B cell (primary cell): Measurements from ENCODE around the gene TENM4. TPM values are rescaled to one million over a fixed set of nuclear protein-coding genes. Genes with fewer than 3 reads are reported as not detected.

ENCODE experiments used
- ATAC-seq: fragments of 200-7000 bp; cut with Tn5 transposase; one replicate; pipeline ENCODE4 v1.10.0; 2021; ENCODE audit warnings: low read depth, mild to moderate bottlenecking, moderate number of reproducible peaks, moderate library complexity
- CTCF ChIA-PET: fragments of 350-600 bp; sonication (Branson Sonifier 250); formaldehyde crosslinking; loops from one replicate; lab custom pipeline; 2021; ENCODE audit warnings: antibody characterized with exemption, inconsistent platforms; lab: Charles Lee
- POLR2A ChIA-PET: fragments of 350-600 bp; sonication (Branson Sonifier 250); formaldehyde crosslinking; loops from one replicate; lab custom pipeline; 2021; ENCODE audit warnings: antibody characterized with exemption; lab: Charles Lee
- DNase-seq: peaks from one replicate; pipeline ENCODE4 v3.0.0; 2013
- H2AFZ ChIP-seq: 2 replicates; pipeline ENCODE4 v1.6.1; 2012; ENCODE audit warnings: mild to moderate bottlenecking, low read depth, low read length; ENCODE audit not compliant: insufficient read depth, poor library complexity, severe bottlenecking
- H3K27ac ChIP-seq, 2 donors: 1 replicate in 1 of 2; 2 replicates in 1 of 2; pipeline ENCODE4 v1.5.1; 2012 to 2013; ENCODE audit warnings: low read length in 2 of 2, mild to moderate bottlenecking in 2 of 2, moderate library complexity in 1 of 2
- H3K27me3 ChIP-seq, 4 experiments: fragments of 200-600 bp in 1 of 4; sonication (generic) in 1 of 4; replicated peaks in 1 of 4; 1 replicate in 2 of 4; 2 replicates in 2 of 4; pipeline versions ENCODE4 v1.6.1 to v1.7.0; 2013 to 2016; ENCODE audit warnings: low read length in 3 of 4, mild to moderate bottlenecking in 2 of 4, mixed read lengths in 1 of 4, moderate library complexity in 1 of 4; ENCODE audit not compliant: insufficient read depth in 4 of 4, control insufficient read depth in 3 of 4; ENCODE audit errors: control extremely low read depth in 1 of 4
- H3K36me3 ChIP-seq, 2 experiments: replicated peaks in 1 of 2; 1 replicate in 1 of 2; 2 replicates in 1 of 2; pipeline versions ENCODE4 v1.6.1 to v1.7.1; 2013; ENCODE audit warnings: low read length in 1 of 2; ENCODE audit not compliant: insufficient read depth in 2 of 2, control insufficient read depth in 1 of 2; ENCODE audit errors: control extremely low read depth in 1 of 2, extremely low read depth in 1 of 2
- H3K4me1 ChIP-seq, 2 donors: fragments of 200-600 bp in 1 of 2; sonication (generic) in 1 of 2; 1 replicate in 1 of 2; 2 replicates in 1 of 2; pipeline versions ENCODE4 v1.5.1 to v1.6.1; 2013 to 2017; ENCODE audit warnings: low read length in 2 of 2; ENCODE audit not compliant: control insufficient read depth in 2 of 2, insufficient read depth in 2 of 2
- H3K4me2 ChIP-seq: replicated peaks from 2 replicates; pipeline ENCODE3; 2012; ENCODE audit warnings: mild to moderate bottlenecking, low read depth, low read length; ENCODE audit not compliant: poor library complexity, severe bottlenecking
- H3K4me3 ChIP-seq, 5 experiments: fragments of 200-600 bp in 1 of 5; sonication (generic) in 1 of 5; 1 replicate in 3 of 5; 2 replicates in 2 of 5; pipeline versions ENCODE4 v1.5.1 to v1.7.0; 2011 to 2016; ENCODE audit warnings: low read length in 4 of 5, mild to moderate bottlenecking in 4 of 5, low read depth in 2 of 5, control low read depth in 1 of 5, moderate library complexity in 1 of 5; ENCODE audit not compliant: insufficient read depth in 1 of 5; ENCODE audit errors: control extremely low read depth in 1 of 5, extremely low read depth in 1 of 5
- H3K79me2 ChIP-seq: fragments of 200-600 bp; sonication (generic); one replicate; pipeline ENCODE4 v1.6.0; 2016; ENCODE audit warnings: low read length; ENCODE audit not compliant: control insufficient read depth, insufficient read depth
- H3K9ac ChIP-seq: fragments of 200-600 bp; sonication (generic); 2 replicates; pipeline ENCODE4 v1.6.1; 2017; ENCODE audit warnings: mild to moderate bottlenecking, low read length, moderate library complexity
- H3K9me3 ChIP-seq, 3 donors: one replicate each; pipeline versions ENCODE4 v1.6.1 to v1.7.1; 2013; ENCODE audit warnings: low read length in 2 of 3; ENCODE audit not compliant: control insufficient read depth in 2 of 3, insufficient read depth in 1 of 3; ENCODE audit errors: control extremely low read depth in 1 of 3
- H4K20me1 ChIP-seq: 2 replicates; pipeline ENCODE4 v1.6.0; 2012; ENCODE audit warnings: mild to moderate bottlenecking, low read length; ENCODE audit not compliant: insufficient read depth, control insufficient read depth, poor library complexity, severe bottlenecking
- H3K27ac Mint-ChIP-seq: one replicate; pipeline ENCODE4 v1.8.0; 2021; ENCODE audit warnings: mixed read lengths
- H3K27me3 Mint-ChIP-seq: one replicate; pipeline ENCODE4 v1.8.0; 2021; ENCODE audit warnings: mixed read lengths
- H3K4me1 Mint-ChIP-seq: one replicate; pipeline ENCODE4 v1.8.0; 2021; ENCODE audit warnings: mixed read lengths
- H3K4me3 Mint-ChIP-seq: one replicate; pipeline ENCODE4 v1.8.0; 2021; ENCODE audit warnings: mixed read lengths
- H3K9me3 Mint-ChIP-seq: one replicate; pipeline ENCODE4 v1.8.0; 2022; ENCODE audit warnings: mixed read lengths; ENCODE audit not compliant: insufficient read depth
- CTCF ChIP-seq: fragments of 200-600 bp; IDR thresholded peaks from one replicate; pipeline ENCODE4 v1.8.0; 2022; ENCODE audit warnings: antibody characterized with exemption, mild to moderate bottlenecking
- EZH2 ChIP-seq: IDR thresholded peaks from 2 replicates; pipeline ENCODE4 v1.6.1; 2012; ENCODE audit warnings: borderline replicate concordance, low read depth, mild to moderate bottlenecking, moderate library complexity, low read length; ENCODE audit not compliant: insufficient read depth, poor library complexity, severe bottlenecking
- WGBS: methylation state at CpG from one replicate; pipeline ENCODE4 v1.1.5; 2013; ENCODE audit warnings: missing lambda C conversion rate; ENCODE audit not compliant: insufficient coverage; 5-methylcytosine and 5-hydroxymethylcytosine counted together
- intact Hi-C: fragments of 100-400 bp; cut with micrococcal nuclease; formaldehyde crosslinking; loops from one replicate; pipeline ENCODE4 v1.10.0; 2022
- polyA plus RNA-seq: library from polyadenylated mRNA; depleted of rRNA; stranded (reverse); fragments of >200 nt; gene quantifications from 2 replicates; pipeline ENCODE4 v1.2.3, GENCODE V29; 2012
- total RNA-seq, 2 donors: library from RNA; stranded (reverse); fragments of 120-200 nt in 1 of 2; gene quantifications; 1 replicate in 1 of 2; 2 replicates in 1 of 2; pipeline versions ENCODE4 v1.2.3 to v1.2.4, GENCODE V29; 2013 to 2022

Gene TENM4
- total and polyA plus RNA-seq, 2 donors (not counting 1 experiment from before 2014, with no cell fraction given), result 0.09 to 5.7 TPM

GRCh38 chr11:78912778-78913177 lies 528.1 kb downstream of the TENM4 start:
- Mint-ChIP-seq H3K4me3 (no peak overlapping the region), H3K27ac (no peak overlapping the region), H3K9me3 (peaks cover 3% of the 10 kb centered on the region), H3K27me3 (peaks cover 4% of the 10 kb centered on the region), H3K4me1 (no peaks in the 10 kb centered on the region)
- ATAC-seq (no peak), DNase-seq (no peak)
- Histone ChIP-seq H3K9me3 (peaks cover 0 to 5% (median 0%) of the 10 kb centered on the region in 3 donors), H3K27ac (no peak overlapping the region), H4K20me1 (no peaks in the 10 kb centered on the region), H3K4me1 (no peaks in the 10 kb centered on the region), H3K36me3 (no peaks in the 10 kb centered on the region), H3K27me3 (no peaks in the 10 kb centered on the region), H3K9ac (no peak overlapping the region), H3K4me2 (no peak overlapping the region), H3K4me3 (no peak overlapping the region), H3K79me2 (no peaks in the 10 kb centered on the region), H2AFZ (no peak overlapping the region)
- WGBS, result 100% methylated on average over 2 of the region's 4 CpGs
- intact Hi-C loops, result no loop called here
- ChIA-PET CTCF (no interaction called here), POLR2A (no interaction called here)
- TF ChIP-seq CTCF (no peak), EZH2 (no peak)

- intact Hi-C loops, result no loop called here
- Histone ChIP-seq H4K20me1 (no peaks in the 10 kb centered on the region), H2AFZ (no peak overlapping the region), H3K4me2 (no peak overlapping the region), H3K27me3 (no peaks in the 10 kb centered on the region), H3K79me2 (no peaks in the 10 kb centered on the region), H3K36me3 (no peaks in the 10 kb centered on the region), H3K9me3 (peaks cover 0 to 5% (median 0%) of the 10 kb centered on the region in 3 donors), H3K9ac (no peak overlapping the region), H3K27ac (no peak overlapping the region), H3K4me3 (no peak overlapping the region), H3K4me1 (no peaks in the 10 kb centered on the region)
- no peak overlapping the region for H3K27ac Mint-ChIP-seq
- ChIA-PET CTCF (no interaction called here), POLR2A (no interaction called here)
- no peak overlapping the region for H3K4me3 Mint-ChIP-seq
- DNase-seq (no peak), ATAC-seq (no peak)
- 92% methylated on average over 3 of the region's 4 CpGs for WGBS
- no peak for TF ChIP-seq EZH2
- TF ChIP-seq CTCF, result no peak
- no peaks in the 10 kb centered on the region for H3K4me1 Mint-ChIP-seq
- H3K9me3 Mint-ChIP-seq, result peaks cover 3% of the 10 kb centered on the region
- peaks cover 3% of the 10 kb centered on the region for H3K27me3 Mint-ChIP-seq
Observed at GRCh38 chr11:78910322-78910721, 530.5 kb downstream of the TENM4 start.
